Liver (tissue), 3 donors: Measurements from ENCODE around the gene SERPINE1.

Source experiments
- CTCF ChIP-seq: fragments of 150-350 bp; IDR thresholded peaks from 2 replicates; pipeline ENCODE4 v1.5.1; 2017; ENCODE audit warnings: improper control_type of control experiment, low read depth, low read length; ENCODE audit not compliant: missing input control
- MAX ChIP-seq: IDR thresholded peaks from 2 replicates; pipeline ENCODE4 v1.6.1; 2016; ENCODE audit warnings: antibody characterized with exemption
- SP1 ChIP-seq: IDR thresholded peaks from 2 replicates; pipeline ENCODE4 v1.6.1; 2018; ENCODE audit warnings: antibody characterized with exemption, mild to moderate bottlenecking
- donor health status: healthy.
- donor health status: healthy.

- TF ChIP-seq CTCF = no peak
- TF ChIP-seq SP1 = no peak
- TF ChIP-seq MAX = no peak
These were observed 44.5 kb downstream of the SERPINE1 start for GRCh38 chr7:101171442-101171837.
